Measurements from ENCODE around the gene AFF4.

Gene AFF4

GRCh38 chr5:132832612-132833011 is 130.8 kb downstream of the AFF4 start:
- TF ChIP-seq ZNF70 (CRISPR knock-in tag; IDR thresholded peaks at IDR 0.05) (no peak), RARB (CRISPR knock-in tag; IDR thresholded peaks at IDR 0.05) (no peak), CSRNP3 (CRISPR knock-in tag; IDR thresholded peaks at IDR 0.05) (no peak), SNAI2 (CRISPR knock-in tag; IDR thresholded peaks at IDR 0.05) (no peak), ESRRG (CRISPR knock-in tag; IDR thresholded peaks at IDR 0.05) (no peak), ZNF8 (CRISPR knock-in tag; IDR thresholded peaks at IDR 0.05) (no peak), OSR1 (CRISPR knock-in tag; IDR thresholded peaks at IDR 0.05) (no peak), PATZ1 (CRISPR knock-in tag; IDR thresholded peaks at IDR 0.05; ENCODE audit: borderline replicate concordance) (no peak), ZC3H10 (CRISPR knock-in tag; IDR thresholded peaks at IDR 0.05) (no peak), TOX (CRISPR knock-in tag; IDR thresholded peaks at IDR 0.05; ENCODE audit: borderline replicate concordance) (no peak), CREB5 (CRISPR knock-in tag; IDR thresholded peaks at IDR 0.05; ENCODE audit: low read depth) (no peak), CSDC2 (CRISPR knock-in tag; IDR thresholded peaks at IDR 0.05) (no peak), TCF4 (CRISPR knock-in tag; IDR thresholded peaks at IDR 0.05; ENCODE audit: borderline replicate concordance) (no peak), PPARA (CRISPR knock-in tag; IDR thresholded peaks at IDR 0.05; ENCODE audit: borderline replicate concordance) (no peak), ISL1 (CRISPR knock-in tag; IDR thresholded peaks at IDR 0.05) (no peak), TSHZ2 (CRISPR knock-in tag; IDR thresholded peaks at IDR 0.05) (no peak), ZFP3 (CRISPR knock-in tag; IDR thresholded peaks at IDR 0.05) (no peak), BACH2 (CRISPR knock-in tag; IDR thresholded peaks at IDR 0.05; ENCODE audit: borderline replicate concordance) (no peak), ZNF565 (CRISPR knock-in tag; conservative IDR thresholded peaks at IDR 0.05; ENCODE audit: low read depth) (no peak), ARNTL (CRISPR knock-in tag; IDR thresholded peaks at IDR 0.05; ENCODE audit: borderline replicate concordance, low read depth) (no peak)
- no peak for ATAC-seq

GRCh38 chr5:132831095-132831860 is 132.2 kb downstream of the AFF4 start:
- no peak for TF ChIP-seq ZC3H10 (CRISPR knock-in tag; IDR thresholded peaks at IDR 0.05)
- no peak for TF ChIP-seq ZNF8 (CRISPR knock-in tag; IDR thresholded peaks at IDR 0.05)
- TF ChIP-seq PPARA (CRISPR knock-in tag; IDR thresholded peaks at IDR 0.05; ENCODE audit: borderline replicate concordance): no peak
- TF ChIP-seq PATZ1 (CRISPR knock-in tag; IDR thresholded peaks at IDR 0.05; ENCODE audit: borderline replicate concordance): no peak
- no peak for TF ChIP-seq ZNF70 (CRISPR knock-in tag; IDR thresholded peaks at IDR 0.05)
- TF ChIP-seq RARB (CRISPR knock-in tag; IDR thresholded peaks at IDR 0.05): no peak
- TF ChIP-seq ZFP30 (CRISPR knock-in tag; IDR thresholded peaks at IDR 0.05): no peak
- TF ChIP-seq TSHZ2 (CRISPR knock-in tag; IDR thresholded peaks at IDR 0.05): no peak
- TF ChIP-seq ESRRG (CRISPR knock-in tag; IDR thresholded peaks at IDR 0.05): no peak
- no peak for ATAC-seq
